ENCODE data around the gene SPRR2A.

GRCh38 chr1:153032677-153033308 lies 24.5 kb downstream of the SPRR2A start:
- TF ChIP-seq EZH2phosphoT487 (IDR thresholded peaks at IDR 0.05; ENCODE audit: insufficient read depth, low read depth) (no peak), EZH2 (IDR thresholded peaks at IDR 0.05; ENCODE audit: insufficient read depth, poor library complexity, severe bottlenecking) (no peak)
